C4-2B (cell line): Measurements from ENCODE around the gene ZNF3.

Source experiments
- H3K27ac ChIP-seq: fragments of 450-650 bp; 2 replicates; pipeline ENCODE4 v1.5.1; 2017
- ZFX ChIP-seq: fragments of 450-650 bp; IDR thresholded peaks from 2 replicates; pipeline ENCODE4 v1.6.1; 2017
- TF ChIP-seq, protein P1 (sequence below): fragments of 450-650 bp; conservative IDR thresholded peaks from 2 replicates; pipeline ENCODE4 v1.5.1; 2017; ENCODE audit warnings: mild to moderate bottlenecking

ZNF3 gene

DNA sequence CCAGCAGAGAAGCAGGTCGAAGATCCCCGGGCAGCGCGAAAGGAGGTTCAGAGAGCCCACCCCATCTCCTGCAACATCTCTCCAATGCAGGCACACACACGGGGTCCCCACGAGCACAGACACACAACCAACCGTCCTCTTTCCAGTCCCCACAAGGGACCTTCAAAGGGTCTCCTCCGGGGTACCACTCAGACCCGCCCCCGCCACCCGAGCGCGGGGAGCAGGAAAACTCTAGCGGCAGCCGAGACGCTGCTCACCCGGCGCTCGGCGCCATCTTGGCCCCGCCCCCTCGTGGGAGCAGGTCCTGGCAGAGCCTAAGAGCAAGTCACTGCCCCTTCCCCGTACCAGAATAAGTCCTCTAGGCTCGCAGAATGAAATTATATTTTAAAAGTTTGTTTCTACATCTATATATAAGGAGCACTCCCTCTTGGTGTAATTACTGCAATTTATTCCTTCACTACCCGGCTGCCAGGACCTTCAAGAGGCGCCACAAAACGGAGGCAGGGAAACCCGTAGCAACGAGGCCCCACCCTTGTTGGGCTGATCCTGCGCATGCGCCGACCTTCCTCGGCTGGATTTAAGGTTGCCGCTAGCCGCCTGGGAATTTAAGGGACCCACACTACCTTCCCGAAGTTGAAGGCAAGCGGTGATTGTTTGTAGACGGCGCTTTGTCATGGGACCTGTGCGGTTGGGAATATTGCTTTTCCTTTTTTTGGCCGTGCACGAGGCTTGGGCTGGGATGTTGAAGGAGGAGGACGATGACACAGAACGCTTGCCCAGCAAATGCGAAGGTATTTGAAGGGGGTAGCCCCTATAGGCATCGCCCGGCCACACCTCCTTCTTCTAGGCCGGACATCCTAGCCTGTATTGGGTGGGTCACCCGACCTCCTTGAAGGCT, 37.8 kb upstream of the ZNF3 start, which contains the start of the genes CNPY4 and TAF6:
Gene CNPY4, plus strand, starts transcription at position 563 of the 898 bp plus-strand sequence. Its CDS starts 111 bp downstream, at position 674.
Gene TAF6, minus strand, starts transcription at position 287 of the 898 bp plus-strand sequence. CDS start 5,149 bp downstream, outside the sequence.
- TF ChIP-seq, protein P1, sequence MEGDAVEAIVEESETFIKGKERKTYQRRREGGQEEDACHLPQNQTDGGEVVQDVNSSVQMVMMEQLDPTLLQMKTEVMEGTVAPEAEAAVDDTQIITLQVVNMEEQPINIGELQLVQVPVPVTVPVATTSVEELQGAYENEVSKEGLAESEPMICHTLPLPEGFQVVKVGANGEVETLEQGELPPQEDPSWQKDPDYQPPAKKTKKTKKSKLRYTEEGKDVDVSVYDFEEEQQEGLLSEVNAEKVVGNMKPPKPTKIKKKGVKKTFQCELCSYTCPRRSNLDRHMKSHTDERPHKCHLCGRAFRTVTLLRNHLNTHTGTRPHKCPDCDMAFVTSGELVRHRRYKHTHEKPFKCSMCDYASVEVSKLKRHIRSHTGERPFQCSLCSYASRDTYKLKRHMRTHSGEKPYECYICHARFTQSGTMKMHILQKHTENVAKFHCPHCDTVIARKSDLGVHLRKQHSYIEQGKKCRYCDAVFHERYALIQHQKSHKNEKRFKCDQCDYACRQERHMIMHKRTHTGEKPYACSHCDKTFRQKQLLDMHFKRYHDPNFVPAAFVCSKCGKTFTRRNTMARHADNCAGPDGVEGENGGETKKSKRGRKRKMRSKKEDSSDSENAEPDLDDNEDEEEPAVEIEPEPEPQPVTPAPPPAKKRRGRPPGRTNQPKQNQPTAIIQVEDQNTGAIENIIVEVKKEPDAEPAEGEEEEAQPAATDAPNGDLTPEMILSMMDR, result no peak
- no peak for TF ChIP-seq ZFX
- peak within 1 kb of the TSS; percentile 85 for H3K27ac ChIP-seq

DNA sequence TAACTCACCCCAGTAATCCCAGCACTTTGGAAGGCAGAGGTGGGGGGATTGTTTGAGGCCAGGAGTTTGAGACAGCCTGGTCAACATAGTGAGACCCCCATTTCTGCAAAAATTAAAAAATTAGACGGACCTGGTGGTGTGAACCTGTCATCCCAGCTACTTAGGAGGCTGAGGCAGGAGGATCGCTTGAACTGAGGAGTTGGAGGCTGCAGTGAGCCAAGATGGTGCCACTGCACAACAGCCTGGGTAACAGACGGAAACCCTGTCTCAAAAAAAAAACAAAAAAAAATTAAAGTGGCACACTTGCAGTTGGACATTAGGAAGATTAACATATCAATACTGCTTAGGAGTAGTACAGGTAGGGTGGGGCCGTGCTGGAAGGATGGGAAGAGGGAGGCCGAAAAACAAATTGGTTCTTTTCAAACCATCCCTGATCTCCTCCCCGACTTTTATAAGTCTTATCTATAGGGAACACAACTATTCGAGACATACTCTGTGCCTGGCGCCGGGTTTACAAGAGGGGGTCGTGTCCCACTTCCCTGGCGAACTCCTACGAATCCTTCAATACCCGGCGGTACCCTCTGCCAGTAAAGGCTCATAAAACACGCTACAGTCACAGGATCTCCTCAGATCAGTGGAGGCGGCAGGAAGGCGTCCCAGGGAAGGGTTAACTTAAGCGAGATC, 37.0 kb upstream of the ZNF3 start:
- TF ChIP-seq, protein P1, result no peak
- no peak for TF ChIP-seq ZFX
- peak overlapping the region; percentile 85 for H3K27ac ChIP-seq

DNA sequence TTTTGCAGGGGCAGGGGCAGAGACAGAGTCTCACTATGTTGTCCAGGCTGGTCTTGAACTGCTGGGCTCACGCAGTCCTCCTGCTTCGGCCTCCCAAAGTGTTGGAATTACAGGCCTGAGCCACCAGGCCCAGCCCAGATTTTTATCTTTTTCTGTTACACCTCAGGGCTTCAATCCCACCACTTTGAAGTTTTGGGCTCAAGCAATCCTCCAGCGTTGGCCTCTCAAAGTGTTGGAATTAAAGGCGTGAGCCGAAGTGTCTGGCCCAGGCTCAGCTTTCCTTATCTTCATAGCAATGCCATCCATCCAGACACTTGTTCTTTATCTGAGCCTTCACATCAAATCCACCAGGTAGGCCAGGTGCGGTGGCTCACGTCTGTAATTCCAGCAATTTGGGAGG, 33.5 kb upstream of the ZNF3 start:
- no peak overlapping the region for H3K27ac ChIP-seq
- TF ChIP-seq ZFX, result no peak
- TF ChIP-seq, protein P1, result no peak

DNA sequence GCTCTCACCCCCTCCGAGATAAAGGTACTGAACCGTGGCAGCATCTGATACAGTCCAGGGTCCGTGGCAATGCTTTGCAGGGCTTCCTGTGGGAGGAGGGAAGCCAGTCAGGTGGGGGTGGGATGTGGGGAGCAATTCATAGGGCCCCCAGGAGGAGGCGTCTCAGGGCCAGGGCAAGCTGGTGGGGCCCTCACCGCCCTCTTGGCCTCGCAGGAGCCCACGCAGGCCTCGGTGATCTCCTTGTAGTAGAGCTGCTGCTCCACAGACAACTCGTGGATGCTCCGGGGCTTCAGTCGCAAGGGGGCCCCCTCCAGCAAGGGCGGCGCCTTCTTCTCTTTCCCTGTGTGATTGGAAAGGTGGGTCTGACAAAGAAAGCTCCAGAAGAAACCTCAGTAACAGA, 30.4 kb upstream of the ZNF3 start:
- no peak for TF ChIP-seq ZFX
- TF ChIP-seq, protein P1, result no peak
- no peak overlapping the region for H3K27ac ChIP-seq

DNA sequence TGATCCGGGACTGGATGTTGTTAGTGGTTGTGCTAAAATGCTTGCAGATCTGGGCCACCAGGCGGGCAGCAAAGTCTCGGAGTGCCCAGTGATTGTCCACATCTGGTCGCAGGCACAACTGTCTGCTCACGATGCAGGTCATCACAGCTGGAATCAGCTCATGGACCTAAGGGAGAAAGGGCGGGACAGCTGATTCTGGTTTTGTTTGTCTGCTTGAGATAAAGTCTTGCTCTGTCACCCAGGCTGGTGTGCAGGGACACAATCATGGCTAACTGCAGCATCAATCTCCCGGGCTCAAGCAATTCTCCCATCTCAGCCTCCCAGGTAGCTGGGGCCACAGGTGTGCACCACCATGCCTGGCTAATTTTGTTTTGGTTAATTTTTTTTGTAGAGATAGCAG, 29.6 kb upstream of the ZNF3 start:
- TF ChIP-seq, protein P1, result no peak
- TF ChIP-seq ZFX, result no peak
- no peak overlapping the region for H3K27ac ChIP-seq

DNA sequence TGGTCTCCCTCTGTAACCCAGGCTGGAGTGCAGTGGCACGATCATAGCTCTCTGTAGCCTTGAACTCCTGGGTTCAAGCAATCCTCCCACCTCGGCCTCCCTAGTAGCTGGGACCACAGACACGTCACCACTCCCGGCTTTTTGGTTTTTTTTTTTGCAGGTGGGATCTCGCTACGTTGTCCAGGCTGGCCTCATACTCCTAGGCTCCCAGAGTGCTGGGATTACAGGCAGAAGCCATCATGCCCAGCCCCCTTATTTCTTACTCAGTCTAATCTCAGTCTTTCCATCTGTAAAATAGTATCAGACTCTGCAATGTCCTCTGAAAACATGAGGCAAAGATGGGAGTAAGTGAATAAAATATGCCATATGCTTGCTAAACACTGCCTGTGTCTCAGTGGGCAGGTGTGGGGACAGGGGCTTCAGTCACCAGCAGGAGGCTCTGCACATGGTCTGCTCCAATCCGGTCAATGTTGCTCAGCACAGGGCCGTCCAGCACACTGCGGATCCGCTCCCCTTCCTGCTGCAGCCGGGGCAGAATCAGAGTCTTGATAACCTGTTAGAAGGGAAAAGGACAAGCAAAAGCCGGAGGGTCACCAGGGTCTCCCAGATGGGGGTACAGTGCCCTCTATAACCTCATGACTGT, 28.1 kb upstream of the ZNF3 start:
- H3K27ac ChIP-seq, result no peak overlapping the region
- TF ChIP-seq, protein P1, result no peak
- no peak for TF ChIP-seq ZFX
